NCI-H82 (cell line): Measurements from ENCODE around the gene DYNLT4.
"Not testable (repeated sequence)": the region's sequence is repeated elsewhere in the genome, so short reads cannot be mapped to it uniquely, and the experiment has no call there.

ENCODE experiments used
- DNase-seq: peaks from one replicate; lab custom pipeline; 2025; lab: John Stamatoyannopoulos, UW

The DYNLT4 gene

DNA sequence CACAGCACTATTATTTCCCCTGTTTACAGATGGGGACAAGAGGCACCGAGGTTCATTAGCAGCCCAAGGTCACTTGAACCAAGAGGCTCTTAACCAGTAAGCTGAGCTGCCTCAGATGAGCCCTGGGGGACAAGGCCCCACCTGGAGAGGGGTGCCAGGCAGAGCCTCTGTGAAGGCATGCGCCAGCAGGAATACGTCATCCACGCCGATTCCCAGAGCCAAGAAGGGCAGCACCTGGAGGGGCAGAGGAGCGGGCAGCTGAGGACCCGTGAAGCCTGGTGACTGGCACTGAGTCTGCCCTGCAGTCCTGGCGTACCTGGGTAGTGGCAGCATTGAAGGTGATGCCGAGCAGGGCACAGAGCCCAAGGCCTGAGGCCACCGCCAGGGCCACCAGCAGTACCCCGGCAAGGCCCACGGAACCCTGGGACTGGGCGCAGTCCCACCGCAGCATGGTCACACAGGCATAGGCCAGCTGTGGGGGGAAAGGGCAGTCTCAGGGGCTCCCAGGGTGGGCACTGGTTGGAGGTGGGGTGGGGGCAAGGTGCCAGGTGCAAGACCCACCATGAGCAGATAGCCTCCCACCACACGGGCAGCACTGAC lies 21.8 kb upstream of the DYNLT4 start:
- DNase-seq: no peak

DNA sequence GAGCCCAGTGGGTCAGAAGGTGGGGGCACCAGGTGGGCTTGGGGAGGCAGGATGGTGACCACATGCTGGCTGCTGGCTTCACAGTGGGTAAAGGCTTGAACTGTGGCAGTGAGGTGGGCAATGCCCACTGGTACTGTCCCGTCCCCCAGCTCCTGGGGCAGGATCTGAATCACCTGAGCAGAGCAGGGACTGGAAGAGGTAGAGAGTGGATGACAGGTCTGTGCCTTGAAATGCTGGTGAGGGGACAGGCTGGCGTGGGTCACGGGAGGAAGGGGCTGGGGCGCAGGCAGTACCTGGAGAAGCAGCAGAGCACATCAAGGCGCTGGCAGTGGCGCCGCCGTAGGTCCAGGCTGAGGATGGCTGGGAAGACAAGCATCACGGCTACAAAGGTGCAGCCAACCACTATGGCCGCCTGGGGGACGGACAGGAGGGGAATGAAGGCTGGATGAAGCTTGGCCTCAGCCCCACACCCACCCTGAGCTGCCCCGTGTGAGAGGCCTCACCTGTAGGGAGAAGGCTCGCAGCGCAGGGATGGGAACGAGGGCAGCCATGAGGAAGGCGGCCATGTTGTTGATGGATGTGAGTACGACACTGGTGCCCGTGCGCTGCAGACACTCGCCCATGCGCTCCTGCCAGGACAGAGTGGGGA lies 21.0 kb upstream of the DYNLT4 start:
- no peak for DNase-seq

DNA sequence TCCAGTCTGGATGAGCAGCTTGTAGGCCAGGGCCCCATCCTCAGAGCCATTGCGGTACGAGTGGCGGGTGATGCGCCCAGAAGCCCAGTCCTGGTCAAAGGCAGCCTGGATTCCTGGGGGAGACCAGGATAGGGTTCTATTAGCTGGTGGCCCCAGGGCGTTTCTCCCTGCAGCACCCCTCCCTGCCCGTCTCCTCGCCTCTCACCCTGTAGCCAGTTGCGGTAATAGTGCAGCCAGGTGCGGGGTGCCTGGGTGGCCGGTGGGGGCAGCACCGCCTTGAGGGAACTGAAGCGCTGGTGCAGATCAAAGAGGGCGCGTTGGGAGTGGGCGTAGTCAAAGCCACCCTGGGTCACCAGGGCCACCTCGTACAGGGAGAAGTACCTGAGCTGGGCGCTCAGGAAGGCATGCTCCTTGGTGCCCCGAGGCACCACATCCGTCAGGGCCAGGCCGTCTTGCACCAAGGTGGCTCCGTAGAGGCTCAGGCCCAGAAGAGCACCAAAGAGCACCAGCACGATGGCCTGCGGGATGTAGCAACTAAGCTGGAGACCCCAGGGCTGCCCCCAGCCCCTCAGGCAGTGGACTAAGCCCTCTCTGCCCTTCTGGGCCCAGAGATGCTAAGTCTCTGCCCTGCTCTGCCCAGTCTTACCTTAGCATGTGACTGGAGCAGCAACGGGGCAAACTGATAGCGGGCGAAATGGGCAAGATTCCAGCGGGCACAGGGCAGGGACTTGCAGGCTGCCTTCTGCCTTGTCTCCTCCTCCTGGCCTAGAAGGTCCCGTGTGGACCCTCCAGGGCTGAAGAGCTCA lies 20.2 kb upstream of the DYNLT4 start:
- no peak for DNase-seq

DNA sequence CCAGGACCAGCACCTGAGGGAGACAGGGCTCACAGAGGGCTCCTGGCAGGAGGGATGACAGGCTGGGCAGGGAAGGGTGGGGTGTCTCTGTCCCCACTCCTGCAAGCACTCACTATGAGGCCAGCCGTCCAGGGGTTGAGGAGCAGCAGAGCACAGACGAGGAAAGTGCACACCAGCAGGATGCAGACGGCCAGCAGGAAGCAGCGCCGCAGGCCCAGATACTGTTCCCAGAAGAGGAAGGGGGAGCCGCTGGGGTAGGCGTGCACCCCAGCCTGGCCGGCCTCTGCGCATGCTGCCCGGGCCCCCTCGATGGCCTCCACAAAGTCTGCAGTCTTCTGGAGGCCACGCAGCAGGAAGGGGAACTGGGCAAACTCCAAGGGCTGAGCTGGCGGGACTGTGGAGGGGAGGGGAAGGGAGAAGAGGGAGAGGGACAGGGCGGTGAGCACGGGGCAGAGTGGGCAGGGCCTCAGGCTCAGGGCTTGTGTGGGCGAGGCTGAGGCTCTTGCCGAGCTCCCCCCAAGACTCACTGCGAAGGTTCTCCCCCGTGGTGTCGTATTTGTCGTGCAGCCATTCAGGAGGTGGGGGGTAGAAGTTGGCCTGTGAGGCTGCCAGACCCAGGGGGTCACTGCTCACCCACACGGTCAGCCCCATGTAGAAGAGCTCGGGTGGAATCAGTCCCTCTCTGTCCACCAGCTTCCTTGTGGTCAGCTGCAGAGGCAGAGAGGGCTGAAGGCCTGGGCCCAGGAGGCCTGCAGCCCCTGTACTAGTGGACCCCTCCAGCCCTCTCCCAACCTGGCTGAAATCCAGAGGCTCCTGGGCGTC lies 19.4 kb upstream of the DYNLT4 start:
- no peak for DNase-seq

DNA sequence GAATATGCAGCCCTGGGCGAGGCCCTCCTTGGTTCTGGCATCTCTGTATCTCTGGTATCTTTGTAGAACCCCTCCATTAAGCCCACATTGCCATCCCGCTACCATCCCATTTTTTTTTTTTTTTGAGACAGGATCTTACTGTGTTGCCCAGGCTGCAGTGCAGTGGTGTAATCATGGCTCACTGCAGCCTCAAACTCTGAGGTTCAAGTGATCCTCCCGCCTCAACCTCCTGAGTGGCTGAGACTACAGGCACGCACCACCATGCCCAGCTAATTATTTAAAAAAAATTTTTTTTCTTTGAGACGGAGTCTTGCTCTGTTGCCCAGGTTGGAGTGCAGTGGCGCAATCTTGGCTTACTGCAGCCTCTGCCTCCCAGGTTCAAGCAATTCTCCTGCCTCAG lies 17.2 kb upstream of the DYNLT4 start:
- not testable (repeated sequence) for DNase-seq

DNA sequence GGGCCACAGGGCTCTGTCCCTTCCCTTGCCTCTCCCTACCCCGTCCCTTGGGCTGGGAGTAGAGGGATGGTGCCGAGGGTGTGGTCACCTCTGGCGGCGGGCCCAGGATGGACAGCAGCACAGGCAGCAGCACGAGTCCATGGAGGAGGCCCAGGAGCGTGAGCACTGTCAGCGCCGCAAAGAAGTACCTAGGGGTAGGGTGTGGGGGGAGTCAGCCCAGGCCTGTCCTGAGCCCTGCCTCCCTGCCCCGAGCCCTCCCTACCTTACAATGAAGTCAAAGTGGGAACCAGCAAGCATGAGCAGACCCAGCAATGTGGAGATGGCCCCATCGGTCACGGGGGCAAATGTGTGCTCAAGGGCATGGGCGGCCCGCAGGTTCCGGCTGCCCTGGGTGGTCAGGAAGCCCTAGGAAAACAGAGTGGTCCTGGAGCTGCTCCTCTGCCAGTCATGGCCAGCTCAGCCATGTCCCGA lies 15.9 kb upstream of the DYNLT4 start:
- DNase-seq: no peak

DNA sequence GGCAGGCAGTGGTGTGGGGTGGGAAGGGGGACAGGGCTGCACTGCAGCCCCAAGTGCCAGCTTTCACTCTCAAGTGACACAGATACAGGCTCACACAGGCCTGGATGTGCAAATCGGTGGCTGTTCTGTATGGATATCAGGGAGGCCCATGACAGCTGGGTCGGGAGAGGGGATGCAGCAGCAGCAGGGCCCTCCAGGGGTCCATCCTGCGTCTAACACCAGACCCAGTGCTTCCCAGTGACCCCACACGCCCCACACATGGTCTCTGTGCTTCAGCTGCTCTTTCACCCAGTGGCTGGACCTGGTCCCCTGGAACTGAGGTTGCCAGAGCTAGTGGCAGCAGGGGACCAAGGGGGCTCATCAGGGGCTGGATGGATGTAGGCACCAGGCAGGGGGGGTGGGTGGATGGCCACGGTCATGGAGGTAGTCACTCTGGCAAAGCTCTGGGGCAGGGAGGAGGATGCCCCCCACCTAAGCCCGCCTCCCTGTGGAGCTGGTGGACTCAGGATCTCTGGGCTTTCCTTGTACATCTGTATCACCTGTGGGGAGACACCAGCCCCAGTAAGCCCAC lies 15.1 kb upstream of the DYNLT4 start:
- DNase-seq: no peak

DNA sequence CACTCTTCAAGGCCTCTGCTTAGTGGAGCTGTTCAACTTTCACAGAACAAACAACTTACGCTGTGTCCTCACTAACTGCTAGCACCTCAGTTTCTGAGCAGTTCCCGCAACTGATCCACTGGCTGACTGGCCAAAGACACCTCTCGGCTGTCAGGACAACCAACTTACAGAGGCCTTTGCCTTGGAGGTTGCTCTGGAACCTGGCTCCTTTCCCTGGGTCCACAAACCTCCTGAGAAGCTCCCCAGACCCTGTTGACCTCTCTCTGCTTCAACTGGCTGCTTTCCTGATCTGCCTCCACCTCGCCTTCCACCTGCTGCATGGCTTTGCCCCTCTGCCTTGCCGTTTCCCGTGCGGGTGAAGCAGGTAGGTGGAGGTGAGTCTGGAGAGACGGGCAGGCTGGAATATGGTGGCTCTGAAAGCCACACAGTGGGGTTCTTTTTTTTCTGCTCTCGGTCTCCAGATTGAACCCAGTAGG lies 14.1 kb upstream of the DYNLT4 start:
- no peak for DNase-seq

DNA sequence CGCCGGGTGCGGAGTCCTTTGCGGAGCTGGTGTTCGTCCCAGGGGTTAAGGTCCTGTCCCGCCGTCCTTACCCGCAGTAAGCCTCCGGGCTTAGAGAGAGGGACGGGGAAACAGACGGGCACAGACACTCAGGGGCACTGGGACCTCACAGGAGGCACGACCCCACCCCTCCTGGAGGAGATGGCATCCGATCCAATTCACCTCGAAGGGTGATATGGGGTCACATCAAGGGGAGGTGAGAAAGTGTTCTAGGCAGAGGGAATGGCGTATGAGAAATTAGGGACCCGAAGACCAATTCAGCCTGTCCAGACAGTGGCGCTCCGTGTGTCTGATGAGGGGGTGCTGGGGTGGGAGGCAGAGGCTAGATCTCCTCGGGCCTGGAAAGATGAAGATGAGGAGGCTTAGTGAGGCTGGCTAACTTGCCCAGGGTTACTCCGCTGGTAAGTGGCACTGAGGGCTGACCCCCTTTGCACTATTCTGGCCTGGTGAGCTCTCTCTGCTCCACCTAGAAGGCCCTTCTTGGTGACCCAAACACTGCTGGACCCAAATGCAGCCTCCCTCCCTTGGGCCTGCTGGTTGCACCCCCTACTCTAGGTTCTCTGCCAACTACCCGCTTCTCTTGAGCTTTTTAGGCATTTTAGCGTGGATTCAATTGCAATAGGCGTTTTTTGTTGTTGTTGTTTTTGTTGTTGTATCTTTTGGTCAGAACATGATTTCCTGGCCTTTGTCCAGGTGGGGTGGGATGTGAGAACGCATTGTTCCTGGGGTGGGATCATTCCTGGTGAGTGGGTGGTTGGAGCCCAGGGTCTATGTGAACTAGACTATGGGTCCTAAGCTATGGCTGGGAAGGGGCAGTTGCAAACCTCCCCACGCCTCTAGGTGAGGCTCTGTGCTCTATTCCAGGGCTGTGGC lies 13.4 kb upstream of the DYNLT4 start:
- no peak for DNase-seq

DNA sequence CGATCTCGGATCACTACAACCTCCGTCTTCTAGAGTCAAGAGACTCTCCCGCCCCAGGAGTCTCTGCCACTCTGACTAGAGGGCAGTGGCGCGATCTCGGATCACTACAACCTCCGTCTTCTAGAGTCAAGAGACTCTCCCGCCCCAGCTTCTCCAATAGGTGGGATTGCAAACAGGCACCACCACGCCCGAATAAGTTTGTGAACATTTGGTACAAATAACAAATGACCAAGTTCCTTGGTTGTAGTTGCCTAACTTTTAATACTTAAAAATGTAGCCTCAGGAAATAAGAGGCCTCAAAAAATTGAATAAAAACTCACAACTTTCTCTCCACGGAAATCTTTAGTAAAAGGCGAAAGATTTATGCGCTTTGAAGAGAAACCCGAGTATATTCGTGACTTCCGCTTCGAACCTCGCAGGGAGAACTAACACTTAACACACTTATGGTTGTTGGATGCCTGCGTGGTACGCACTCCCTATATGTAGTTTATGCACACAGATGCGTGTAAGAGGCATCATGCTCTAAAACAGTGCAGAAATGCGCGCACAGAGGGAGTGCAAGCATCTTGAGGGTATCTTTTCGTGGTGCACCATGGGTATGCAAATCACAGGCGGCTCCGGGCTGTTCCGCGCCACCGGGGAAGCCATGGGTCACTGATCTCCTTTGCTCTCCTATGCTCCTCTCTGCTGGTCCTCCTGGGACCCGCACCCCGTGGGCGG lies 12.6 kb upstream of the DYNLT4 start:
- peak; percentile 99 for DNase-seq

DNA sequence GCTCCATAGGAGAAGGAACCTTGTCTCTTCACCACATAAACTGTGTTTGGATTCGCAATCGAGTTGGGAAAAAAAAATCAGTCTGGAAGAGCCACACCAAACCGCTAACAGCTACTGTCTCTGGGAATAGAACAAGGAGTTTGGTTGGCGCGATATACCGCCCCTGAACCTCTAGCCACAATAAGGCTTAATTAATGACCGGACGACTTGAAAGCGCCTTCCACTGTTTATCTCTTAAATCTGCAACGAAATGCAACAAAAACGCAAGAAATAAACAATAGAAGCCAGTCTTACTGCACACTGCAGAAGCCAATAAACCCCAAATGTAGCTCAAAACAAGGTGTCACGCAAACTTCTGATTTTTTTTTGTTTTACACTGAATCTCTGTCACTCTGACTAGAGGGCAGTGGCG lies 12.1 kb upstream of the DYNLT4 start:
- no peak for DNase-seq

DNA sequence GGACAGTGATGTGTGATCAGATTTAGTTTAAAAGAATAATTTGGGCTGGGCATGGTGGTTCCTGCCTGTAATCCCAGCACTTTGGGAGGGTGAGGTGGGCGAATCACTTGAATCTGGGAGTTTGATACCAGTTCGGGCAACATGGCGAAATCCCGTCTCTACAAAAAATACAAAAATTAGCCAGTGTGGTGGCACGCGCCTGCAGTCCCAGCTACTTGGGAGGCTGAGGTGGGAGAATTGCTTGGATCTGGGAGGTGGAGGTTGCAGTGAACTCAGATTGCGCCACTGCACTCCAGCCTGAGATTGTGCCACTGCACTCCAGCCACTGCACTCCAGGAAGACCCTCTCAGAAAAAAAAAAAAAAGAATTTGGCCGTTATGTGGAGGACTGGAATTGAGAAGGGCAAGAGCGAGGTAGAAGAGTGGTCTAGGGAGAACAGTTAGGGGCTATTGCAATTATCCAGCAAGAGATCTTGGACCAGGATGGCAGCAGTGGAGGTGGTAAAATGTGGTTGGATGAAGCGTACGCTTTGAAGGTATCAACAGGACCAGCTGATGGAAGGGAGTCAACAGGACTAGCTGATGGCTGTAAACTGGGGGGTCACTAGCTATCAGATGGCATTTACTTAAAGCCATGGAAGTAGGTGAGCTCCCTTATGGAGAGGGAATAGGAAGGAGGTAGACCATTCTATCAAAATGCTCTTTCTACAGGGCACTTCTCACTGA lies 10.8 kb upstream of the DYNLT4 start:
- no peak for DNase-seq

DNA sequence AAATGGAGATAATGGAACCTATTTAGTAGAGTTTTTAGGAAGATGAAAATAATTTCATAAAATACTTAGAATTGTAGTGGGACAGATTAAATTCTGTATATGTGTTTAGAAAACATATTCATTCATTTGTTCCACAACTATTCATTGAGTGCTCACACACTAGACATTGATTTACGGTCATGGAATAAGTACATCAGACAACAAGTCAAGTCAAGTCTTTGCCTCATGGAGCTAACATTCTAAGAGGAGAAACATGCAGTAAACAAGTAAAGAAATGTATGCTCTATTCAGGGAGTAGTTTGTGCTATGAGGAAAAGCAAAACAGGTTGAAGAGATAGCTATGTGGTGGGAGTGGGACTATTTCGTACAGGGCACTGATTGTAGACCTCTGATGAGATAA lies 10.2 kb upstream of the DYNLT4 start:
- DNase-seq: no peak

DNA sequence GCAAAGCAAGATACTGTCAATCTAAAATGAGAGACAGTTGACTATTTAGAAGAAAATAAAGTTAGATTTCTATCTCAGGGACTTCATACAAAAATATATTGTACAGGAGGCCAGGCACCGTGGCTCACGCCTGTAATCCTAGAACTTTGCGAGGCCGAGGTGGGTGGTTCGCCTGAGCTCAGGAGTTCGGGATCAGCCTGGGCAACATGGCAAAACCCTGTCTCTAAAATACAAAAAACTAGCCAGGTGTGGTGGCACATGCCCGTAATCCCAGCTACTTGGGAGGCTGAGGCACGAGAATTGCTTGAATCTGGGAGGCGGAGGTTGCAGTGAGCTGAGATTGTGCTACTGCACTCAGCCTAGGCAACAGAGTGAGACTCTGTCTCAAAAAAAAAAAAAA lies 8.8 kb upstream of the DYNLT4 start:
- DNase-seq: not testable (repeated sequence)

DNA sequence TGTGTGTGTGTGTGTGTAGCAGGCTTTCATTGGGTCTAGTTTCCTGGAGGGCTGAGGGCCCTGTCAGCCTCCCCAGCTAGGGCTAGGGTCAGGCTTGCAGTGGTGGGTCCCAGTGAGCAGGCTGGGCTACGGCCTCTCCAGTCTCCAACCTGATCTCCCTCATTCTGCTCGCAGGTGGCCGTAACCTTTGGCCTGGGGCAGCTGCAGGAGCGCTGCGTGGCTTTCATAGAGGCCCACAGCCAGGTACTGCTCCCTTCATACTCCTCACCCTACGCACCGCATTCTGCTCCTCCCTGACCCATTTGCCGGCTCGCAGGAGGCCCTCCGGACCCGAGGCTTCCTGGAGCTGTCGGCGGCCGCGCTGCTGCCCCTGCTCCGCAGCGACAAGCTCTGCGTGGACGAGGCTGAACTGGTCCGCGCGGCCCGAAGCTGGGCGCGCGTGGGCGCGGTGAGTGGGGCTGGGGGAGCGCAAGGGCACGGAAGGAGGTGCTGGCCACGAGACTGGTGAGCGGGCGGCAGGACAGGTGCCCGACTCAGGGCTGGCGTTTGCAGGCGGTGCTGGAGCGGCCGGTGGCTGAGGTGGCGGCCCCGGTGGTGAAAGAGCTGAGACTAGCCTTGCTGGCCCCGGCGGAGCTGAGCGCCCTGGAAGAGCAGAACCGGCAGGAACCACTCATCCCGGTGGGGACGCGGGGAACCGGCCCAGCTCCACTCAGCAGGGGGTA lies 5.8 kb upstream of the DYNLT4 start:
- no peak for DNase-seq

DNA sequence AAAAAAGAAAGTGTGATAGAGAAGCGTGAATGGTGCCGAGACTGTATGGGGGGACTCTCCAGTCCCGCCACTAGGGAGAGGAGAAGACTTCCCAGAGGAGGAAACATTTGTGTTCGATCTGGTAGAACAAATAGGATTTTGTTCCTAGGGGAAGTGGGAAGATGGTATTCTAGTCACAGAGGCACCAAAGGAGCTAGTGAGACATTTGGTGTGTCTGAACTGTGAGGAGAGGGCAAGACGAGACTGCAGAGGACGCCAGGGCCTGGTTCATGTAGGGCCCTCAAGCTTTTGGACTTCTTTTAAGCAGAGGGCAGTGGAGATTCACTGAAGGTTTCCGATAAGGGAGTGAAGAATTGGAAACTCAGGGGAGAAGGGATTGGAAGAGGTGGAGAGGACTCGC lies 4.1 kb upstream of the DYNLT4 start:
- DNase-seq: no peak

DNA sequence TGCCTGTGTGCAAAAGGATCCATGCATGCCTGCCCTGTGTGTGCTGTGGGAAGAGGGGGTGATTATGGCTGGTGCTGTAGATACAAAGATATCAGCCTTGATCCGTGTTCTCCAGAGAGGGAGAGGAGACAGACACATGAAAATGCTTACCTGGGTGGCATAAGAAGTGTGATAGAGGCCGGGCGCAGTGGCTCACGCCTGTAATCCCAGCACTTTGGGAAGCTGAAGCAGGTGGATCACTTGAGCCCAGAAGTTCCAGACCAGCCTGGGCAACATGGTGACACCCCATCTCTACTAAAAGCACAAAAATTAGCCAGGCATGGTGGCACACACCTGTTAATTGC lies 3.6 kb upstream of the DYNLT4 start:
- not testable (repeated sequence) for DNase-seq

DNA sequence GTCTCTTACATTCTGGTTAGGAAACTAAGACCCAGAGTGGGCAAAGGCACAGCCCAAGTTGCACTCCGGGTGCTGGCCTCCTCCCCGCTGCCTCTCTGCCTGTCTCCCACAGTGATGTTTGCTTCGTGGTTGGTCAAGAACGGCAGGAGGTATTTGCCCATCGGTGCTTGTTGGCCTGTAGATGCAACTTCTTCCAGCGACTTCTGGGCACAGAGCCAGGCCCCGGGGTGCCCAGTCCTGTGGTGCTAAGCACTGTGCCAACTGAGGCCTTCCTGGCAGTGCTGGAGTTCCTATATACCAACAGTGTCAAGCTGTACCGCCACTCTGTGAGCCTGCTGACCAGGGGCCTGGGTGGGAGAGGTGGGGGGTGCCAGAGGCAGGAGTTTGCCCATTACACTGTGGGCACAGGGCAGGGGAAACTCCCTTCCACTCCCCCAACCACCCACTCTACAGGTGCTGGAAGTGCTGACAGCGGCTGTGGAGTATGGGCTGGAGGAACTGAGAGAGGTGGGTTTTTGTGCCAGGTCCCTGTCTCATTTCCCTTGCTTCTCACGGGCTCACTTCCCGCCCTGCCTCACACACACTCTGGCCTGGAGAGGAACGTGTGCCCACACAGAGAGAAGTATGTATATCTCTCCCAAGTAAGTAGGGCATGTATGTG lies 3.1 kb upstream of the DYNLT4 start:
- no peak for DNase-seq
